H9 (cell line): ENCODE data around the gene ACOT11. TPM values are rescaled to one million over a fixed set of nuclear protein-coding genes. Genes with fewer than 3 reads are reported as not detected.

Experiments
- DNase-seq: peaks from one replicate; pipeline ENCODE4 v3.0.0-alpha.2; 2017
- H2AFZ ChIP-seq: one replicate; pipeline ENCODE4 v1.6.1; 2013; ENCODE audit warnings: mild to moderate bottlenecking, low read length, control low read depth, moderate library complexity
- H2AK5ac ChIP-seq: 2 replicates; pipeline ENCODE4 v1.6.1; 2013; ENCODE audit warnings: low read length, control low read depth, mixed read lengths; ENCODE audit not compliant: insufficient read length
- H2BK120ac ChIP-seq: one replicate; pipeline ENCODE4 v1.6.1; 2013; ENCODE audit warnings: low read depth, mild to moderate bottlenecking, low read length, control low read depth, inconsistent platforms; ENCODE audit not compliant: poor library complexity, severe bottlenecking
- H2BK12ac ChIP-seq: 2 replicates; pipeline ENCODE4 v1.6.1; 2013; ENCODE audit warnings: low read length, control low read depth, mixed read lengths, low read depth; ENCODE audit not compliant: insufficient read length
- H2BK15ac ChIP-seq: 2 replicates; pipeline ENCODE4 v1.6.1; 2013; ENCODE audit warnings: low read depth, low read length, control low read depth
- H2BK20ac ChIP-seq: one replicate; pipeline ENCODE4 v1.6.1; 2013; ENCODE audit warnings: low read depth, mild to moderate bottlenecking, low read length, control low read depth, inconsistent platforms; ENCODE audit not compliant: poor library complexity, severe bottlenecking
- H2BK5ac ChIP-seq: 2 replicates; pipeline ENCODE4 v1.6.1; 2013; ENCODE audit warnings: low read length, control low read depth, mixed read lengths; ENCODE audit not compliant: insufficient read length
- H3K14ac ChIP-seq: 2 replicates; pipeline ENCODE4 v1.6.1; 2013; ENCODE audit warnings: low read length, control low read depth; ENCODE audit not compliant: insufficient read depth
- H3K18ac ChIP-seq: 2 replicates; pipeline ENCODE4 v1.6.1; 2013; ENCODE audit warnings: low read depth, mild to moderate bottlenecking, mixed read lengths, low read length, control low read depth; ENCODE audit not compliant: insufficient read length
- H3K23ac ChIP-seq: 2 replicates; pipeline ENCODE4 v1.6.1; 2013; ENCODE audit warnings: low read length, control low read depth, mixed read lengths, low read depth; ENCODE audit not compliant: insufficient read length
- H3K23me2 ChIP-seq: 2 replicates; pipeline ENCODE4 v1.6.1; 2013; ENCODE audit warnings: low read depth, mild to moderate bottlenecking, mixed read lengths, low read length, control low read depth; ENCODE audit not compliant: insufficient read length, poor library complexity, severe bottlenecking
- H3K27ac ChIP-seq: 2 replicates; pipeline ENCODE4 v1.5.1; 2013; ENCODE audit warnings: low read length, control low read depth, mixed read lengths, low read depth; ENCODE audit not compliant: insufficient read length
- H3K27me3 ChIP-seq: 2 replicates; pipeline ENCODE4 v1.6.1; 2013; ENCODE audit warnings: low read length, control low read depth, inconsistent platforms; ENCODE audit not compliant: insufficient read depth
- H3K4ac ChIP-seq: 2 replicates; pipeline ENCODE4 v1.6.1; 2013; ENCODE audit warnings: low read depth, mild to moderate bottlenecking, control low read depth, inconsistent platforms, low read length, moderate library complexity
- H3K4me1 ChIP-seq: 2 replicates; pipeline ENCODE4 v1.6.1; 2013; ENCODE audit warnings: low read length, control low read depth, inconsistent platforms; ENCODE audit not compliant: insufficient read depth
- H3K4me2 ChIP-seq: 2 replicates; pipeline ENCODE4 v1.6.1; 2013; ENCODE audit warnings: low read length, control low read depth, mixed read lengths; ENCODE audit not compliant: insufficient read length, insufficient read depth
- H3K56ac ChIP-seq: 2 replicates; pipeline ENCODE4 v1.6.1; 2013; ENCODE audit warnings: low read depth, mild to moderate bottlenecking, mixed read lengths, low read length, control low read depth; ENCODE audit not compliant: insufficient read length
- H3K79me1 ChIP-seq: 2 replicates; pipeline ENCODE4 v1.6.1; 2013; ENCODE audit warnings: low read depth, mild to moderate bottlenecking, moderate library complexity, low read length, control low read depth, inconsistent platforms; ENCODE audit not compliant: insufficient read depth, poor library complexity, severe bottlenecking
- H3K79me2 ChIP-seq: 2 replicates; pipeline ENCODE4 v1.6.1; 2013; ENCODE audit warnings: low read length, control low read depth, inconsistent platforms; ENCODE audit not compliant: insufficient read depth
- H3K9ac ChIP-seq: 2 replicates; pipeline ENCODE4 v1.6.1; 2013; ENCODE audit warnings: low read length, control low read depth, mixed read lengths; ENCODE audit not compliant: insufficient read length; ENCODE audit errors: extremely low read depth
- H3K9me3 ChIP-seq: one replicate; pipeline ENCODE4 v1.6.1; 2013; ENCODE audit warnings: low read depth, low read length, inconsistent platforms; ENCODE audit not compliant: control insufficient read depth
- H3T11ph ChIP-seq: one replicate; pipeline ENCODE4 v1.6.1; 2013; ENCODE audit warnings: mild to moderate bottlenecking, low read length, control low read depth, inconsistent platforms
- H4K20me1 ChIP-seq: one replicate; pipeline ENCODE4 v1.6.1; 2013; ENCODE audit not compliant: control insufficient read depth, insufficient read length, insufficient read depth
- H4K5ac ChIP-seq: 2 replicates; pipeline ENCODE4 v1.6.1; 2013; ENCODE audit warnings: low read depth, mild to moderate bottlenecking, mixed read lengths, low read length, control low read depth; ENCODE audit not compliant: insufficient read length
- H4K8ac ChIP-seq: replicated peaks from 2 replicates; pipeline ENCODE4 v1.6.1; 2013; ENCODE audit warnings: low read length, control low read depth, mixed read lengths, low read depth; ENCODE audit not compliant: insufficient read length
- H4K91ac ChIP-seq: 2 replicates; pipeline ENCODE4 v1.6.1; 2013; ENCODE audit warnings: low read depth, mild to moderate bottlenecking, moderate library complexity, mixed read lengths, low read length, control low read depth; ENCODE audit not compliant: insufficient read length
- H3K27ac Mint-ChIP-seq, 3 experiments: 2 replicates in 2 of 3; 3 replicates in 1 of 3; pipeline ENCODE4 v1.8.0; 2020 to 2021; ENCODE audit warnings: mixed read lengths in 3 of 3, mild to moderate bottlenecking in 1 of 3, moderate library complexity in 1 of 3
- H3K27me3 Mint-ChIP-seq: 2 replicates; pipeline ENCODE4 v1.8.0; 2021; ENCODE audit warnings: low read depth, mild to moderate bottlenecking, moderate library complexity, mixed read lengths
- H3K36me3 Mint-ChIP-seq, 3 experiments: 2 replicates in 2 of 3; 3 replicates in 1 of 3; pipeline ENCODE4 v1.8.0; 2020 to 2021; ENCODE audit warnings: low read depth in 3 of 3, mixed read lengths in 3 of 3; ENCODE audit not compliant: insufficient read depth in 1 of 3
- H3K4me1 Mint-ChIP-seq, 2 experiments: 2 replicates each; pipeline ENCODE4 v1.8.0; 2020; ENCODE audit warnings: mixed read lengths in 2 of 2
- H3K4me3 Mint-ChIP-seq, 2 experiments: 2 replicates in 1 of 2; 3 replicates in 1 of 2; pipeline ENCODE4 v1.8.0; 2020 to 2021; ENCODE audit warnings: mild to moderate bottlenecking in 2 of 2, mixed read lengths in 2 of 2, moderate library complexity in 1 of 2
- H3K9me3 Mint-ChIP-seq, 2 experiments: 2 replicates in 1 of 2; 3 replicates in 1 of 2; pipeline ENCODE4 v1.8.0; 2020; ENCODE audit warnings: mild to moderate bottlenecking in 2 of 2, mixed read lengths in 2 of 2, moderate library complexity in 1 of 2
- WGBS: extraction: QIAGEN DNeasy Blood & Tissue Kit; methylation state at CpG from one replicate; pipeline ENCODE4 v1.1.7; 2013; ENCODE audit warnings: missing lambda C conversion rate, low lambda C conversion rate, mixed read lengths; ENCODE audit not compliant: insufficient read length; ENCODE audit errors: extremely low coverage; 5-methylcytosine and 5-hydroxymethylcytosine counted together
- total RNA-seq: library from RNA; stranded (reverse); gene quantifications from 2 replicates; pipeline ENCODE4 v1.2.1, GENCODE V29; 2021
- TF ChIP-seq, protein P1 (sequence below): fragments of 200-600 bp; sonication (generic); conservative IDR thresholded peaks from 3 replicates; pipeline ENCODE4 v1.8.0; 2021; ENCODE audit warnings: antibody characterized with exemption, mild to moderate bottlenecking

The ACOT11 gene
- total RNA-seq, 1 experiment from 2014 or later = 4.0 TPM

DNA sequence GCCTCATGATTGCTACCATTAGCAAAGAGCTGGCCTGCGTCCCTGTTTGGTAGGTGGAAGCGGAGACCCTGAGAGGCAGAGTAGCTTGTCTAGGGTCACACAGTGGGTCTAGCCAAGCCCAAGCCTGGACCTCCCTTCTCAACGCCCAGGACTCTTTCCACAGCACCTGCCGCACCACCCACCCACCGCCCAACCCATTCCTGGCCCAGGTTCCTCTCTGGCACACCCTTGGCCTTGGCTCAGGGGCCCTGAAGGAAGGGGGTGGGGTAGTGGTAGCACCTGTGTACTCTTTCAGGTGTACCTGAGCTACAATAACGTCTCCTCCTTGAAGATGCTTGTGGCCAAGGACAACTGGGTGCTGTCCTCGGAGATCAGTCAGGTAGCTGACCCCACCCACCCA is 56.0 kb downstream of the ACOT11 start:
- TF ChIP-seq, protein P1, sequence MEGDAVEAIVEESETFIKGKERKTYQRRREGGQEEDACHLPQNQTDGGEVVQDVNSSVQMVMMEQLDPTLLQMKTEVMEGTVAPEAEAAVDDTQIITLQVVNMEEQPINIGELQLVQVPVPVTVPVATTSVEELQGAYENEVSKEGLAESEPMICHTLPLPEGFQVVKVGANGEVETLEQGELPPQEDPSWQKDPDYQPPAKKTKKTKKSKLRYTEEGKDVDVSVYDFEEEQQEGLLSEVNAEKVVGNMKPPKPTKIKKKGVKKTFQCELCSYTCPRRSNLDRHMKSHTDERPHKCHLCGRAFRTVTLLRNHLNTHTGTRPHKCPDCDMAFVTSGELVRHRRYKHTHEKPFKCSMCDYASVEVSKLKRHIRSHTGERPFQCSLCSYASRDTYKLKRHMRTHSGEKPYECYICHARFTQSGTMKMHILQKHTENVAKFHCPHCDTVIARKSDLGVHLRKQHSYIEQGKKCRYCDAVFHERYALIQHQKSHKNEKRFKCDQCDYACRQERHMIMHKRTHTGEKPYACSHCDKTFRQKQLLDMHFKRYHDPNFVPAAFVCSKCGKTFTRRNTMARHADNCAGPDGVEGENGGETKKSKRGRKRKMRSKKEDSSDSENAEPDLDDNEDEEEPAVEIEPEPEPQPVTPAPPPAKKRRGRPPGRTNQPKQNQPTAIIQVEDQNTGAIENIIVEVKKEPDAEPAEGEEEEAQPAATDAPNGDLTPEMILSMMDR = no peak
- H3K27me3 ChIP-seq = no peaks in the 10 kb centered on the region
- H3K56ac ChIP-seq = no peak overlapping the region
- H3K79me1 ChIP-seq = no peaks in the 10 kb centered on the region
- H4K5ac ChIP-seq = no peak overlapping the region
- no peak overlapping the region for H2BK5ac ChIP-seq
- H4K8ac ChIP-seq = no peak overlapping the region
- no peaks in the 10 kb centered on the region for H3K23me2 ChIP-seq
- no peaks in the 10 kb centered on the region for H3K79me2 ChIP-seq
- H4K91ac ChIP-seq = no peak overlapping the region
- Mint-ChIP-seq H3K36me3 (no peaks in the 10 kb centered on the region; a peak in 2 of 7 replicates), H3K27me3 (peaks cover 1% of the 10 kb centered on the region; the same call in 1 of the 2 replicates), H3K4me1 (peaks cover 3 to 15% of the 10 kb centered on the region in 2 experiments; a peak in 3 of 4 replicates), H3K4me3 (no peak overlapping the region), H3K27ac (peak overlapping the region in 1 of 3 experiments; percentile 57; a peak in 1 of 7 replicates), H3K9me3 (no peaks in the 10 kb centered on the region; a peak in 1 of 5 replicates)
- H4K20me1 ChIP-seq = no peaks in the 10 kb centered on the region
- H3K9me3 ChIP-seq = no peaks in the 10 kb centered on the region
- no peak overlapping the region for H3K18ac ChIP-seq
- no peak overlapping the region; the same call in 1 of the 2 replicates for H3K14ac ChIP-seq
- H3K27ac ChIP-seq = no peak overlapping the region
- no peak overlapping the region for H3T11ph ChIP-seq
- WGBS = no CpG with 5 or more reads among the region's 7 CpGs
- no peak overlapping the region for H2BK20ac ChIP-seq
- H2BK15ac ChIP-seq = no peak overlapping the region
- DNase-seq = no peak
- H3K4me1 ChIP-seq = no peaks in the 10 kb centered on the region
- no peak overlapping the region for H2BK120ac ChIP-seq
- no peak overlapping the region for H2AFZ ChIP-seq
- no peak overlapping the region for H3K23ac ChIP-seq
- no peak overlapping the region for H3K9ac ChIP-seq
- H2AK5ac ChIP-seq = no peak overlapping the region
- H3K4me2 ChIP-seq = no peak overlapping the region
- no peak overlapping the region for H2BK12ac ChIP-seq
- H3K4ac ChIP-seq = no peak overlapping the region
